ENCODE measurements around the gene EPC2.

The EPC2 gene

GRCh38 chr2:148810081-148810480 is 165.5 kb downstream of the EPC2 start:
- DNase-seq (ENCODE audit: low read depth) = no peak

GRCh38 chr2:148812306-148812705 is 167.8 kb downstream of the EPC2 start:
- DNase-seq (ENCODE audit: low read depth) = peak; percentile 2

- DNase-seq (ENCODE audit: low read depth) = no peak
Measured at GRCh38 chr2:148813603-148814065, 169.1 kb downstream of the EPC2 start.

- peak; percentile 4 for DNase-seq (ENCODE audit: low read depth)
Measured at GRCh38 chr2:148814143-148814859, 169.8 kb downstream of the EPC2 start.

- no peak for DNase-seq (ENCODE audit: low read depth)
Measured at GRCh38 chr2:148814860-148815419, 170.4 kb downstream of the EPC2 start.

- no peak for DNase-seq (ENCODE audit: low read depth)
Measured at GRCh38 chr2:148816176-148816575, 171.6 kb downstream of the EPC2 start.

GRCh38 chr2:148817210-148817708 is 172.7 kb downstream of the EPC2 start:
- peak; percentile 4 for DNase-seq (ENCODE audit: low read depth)

- no peak for DNase-seq (ENCODE audit: low read depth)
Measured at GRCh38 chr2:148819019-148819585, 174.6 kb downstream of the EPC2 start.

GRCh38 chr2:148824190-148824589 is 179.6 kb downstream of the EPC2 start:
- no peak for DNase-seq (ENCODE audit: low read depth)

- DNase-seq (ENCODE audit: low read depth) = no peak
Measured at GRCh38 chr2:148826791-148827190, 182.2 kb downstream of the EPC2 start.

- DNase-seq (ENCODE audit: low read depth) = no peak
Measured at GRCh38 chr2:148828941-148829340, 184.4 kb downstream of the EPC2 start.

GRCh38 chr2:148829618-148830017 is 185.1 kb downstream of the EPC2 start:
- no peak for DNase-seq (ENCODE audit: low read depth)

GRCh38 chr2:148832637-148833036 is 188.1 kb downstream of the EPC2 start:
- DNase-seq (ENCODE audit: low read depth) = no peak

Measured in GM04504 (cell line).